GM12878 (cell line): ENCODE measurements around the gene ENAH. TPM values are rescaled to one million over a fixed set of nuclear protein-coding genes. Genes with fewer than 3 reads are reported as not detected.

ENCODE experiments used
- ATAC-seq: fragments of 200-7000 bp; cut with Tn5 transposase; 3 replicates; pipeline ENCODE4 v1.9.1; 2020; ENCODE audit warnings: mild to moderate bottlenecking, moderate library complexity
- BruUV-seq: library from RNA; stranded (reverse); fragments of 400-500 nt; replicated peaks from 2 replicates; lab custom pipeline; 2021; lab: Mats Ljungman, UMichigan
- CTCF ChIA-PET: fragments of 300-600 bp; sonication (Branson Sonifier 250); formaldehyde crosslinking; extraction: SDS; loops from one replicate; lab custom pipeline; 2021; ENCODE audit warnings: inconsistent platforms; lab: Yijun Ruan, JAX
- POLR2A ChIA-PET: fragments of 350-600 bp; formaldehyde crosslinking; extraction: SDS; loops from one replicate; lab custom pipeline; 2021; ENCODE audit warnings: inconsistent platforms; lab: Charles Lee
- RAD21 ChIA-PET: fragments of 300-600 bp; sonication (Branson Sonifier 250); formaldehyde crosslinking; loops from one replicate; lab custom pipeline; 2023; ENCODE audit warnings: antibody characterized with exemption; ENCODE audit not compliant: unreplicated experiment; lab: Charles Lee
- SMC1A ChIA-PET: fragments of 300-600 bp; sonication (Branson Sonifier 250); formaldehyde crosslinking; loops from one replicate; lab custom pipeline; 2023; ENCODE audit not compliant: unreplicated experiment, uncharacterized antibody; lab: Charles Lee
- DNase-seq: peaks from one replicate; pipeline ENCODE4 v3.0.0-alpha.2; 2011; ENCODE audit warnings: low read depth, low spot score
- FAIRE-seq: peaks from 3 replicates; lab custom pipeline; 2011; peaks lifted over from hg19 to GRCh38; lab: Jason Lieb, UNC
- H2AFZ ChIP-seq: 2 replicates; pipeline ENCODE4 v1.6.0; 2011; ENCODE audit warnings: low read depth, low read length, control low read depth; ENCODE audit not compliant: control insufficient read depth
- H3K27ac ChIP-seq: 2 replicates; pipeline ENCODE4 v1.5.1; 2011; ENCODE audit warnings: control low read depth; ENCODE audit not compliant: control insufficient read depth, insufficient read depth
- H3K27me3 ChIP-seq, 2 experiments: replicated peaks in 1 of 2; 2 replicates each; pipeline versions ENCODE4 v1.6.0 to v1.6.1; 2011; ENCODE audit warnings: low read length in 1 of 2; ENCODE audit not compliant: control insufficient read depth in 2 of 2, insufficient read depth in 2 of 2
- H3K36me3 ChIP-seq, 2 experiments: 2 replicates each; pipeline ENCODE4 v1.5.1; 2011; ENCODE audit warnings: low read length in 1 of 2; ENCODE audit not compliant: control insufficient read depth in 2 of 2, insufficient read depth in 2 of 2
- H3K4me1 ChIP-seq: 2 replicates; pipeline ENCODE4 v1.6.1; 2011; ENCODE audit warnings: mild to moderate bottlenecking, low read length, moderate library complexity, mixed read lengths; ENCODE audit not compliant: control insufficient read depth, insufficient read depth
- H3K4me2 ChIP-seq: 2 replicates; pipeline ENCODE4 v1.6.0; 2011; ENCODE audit warnings: control low read depth; ENCODE audit not compliant: control insufficient read depth, insufficient read depth
- H3K4me3 ChIP-seq: fragments of 200-600 bp; sonication (generic); 2 replicates; pipeline ENCODE4 v1.5.1; 2016
- H3K79me2 ChIP-seq: 2 replicates; pipeline ENCODE4 v1.6.0; 2011; ENCODE audit warnings: low read length; ENCODE audit not compliant: control insufficient read depth, insufficient read depth
- H3K9ac ChIP-seq: 2 replicates; pipeline ENCODE4 v1.8.0; 2011; ENCODE audit warnings: low read length, control low read depth, mixed read lengths; ENCODE audit not compliant: control insufficient read depth, insufficient read depth
- H3K9me3 ChIP-seq: replicated peaks from 3 replicates; pipeline ENCODE4 v1.5.1; 2011; ENCODE audit warnings: mild to moderate bottlenecking, low read length; ENCODE audit not compliant: control insufficient read depth, insufficient read depth
- H4K20me1 ChIP-seq: 2 replicates; pipeline ENCODE4 v1.6.0; 2011; ENCODE audit not compliant: control insufficient read depth, insufficient read depth
- EP300 ChIP-seq, 2 experiments: fragments of 150-350 bp in 1 of 2; IDR thresholded peaks; 2 replicates each; pipeline ENCODE4 v1.6.1; 2011 to 2012; ENCODE audit warnings: low read depth in 2 of 2, low read length in 2 of 2, borderline replicate concordance in 1 of 2, improper control_type of control experiment in 1 of 2, inconsistent platforms in 1 of 2; ENCODE audit not compliant: control insufficient read depth in 1 of 2
- MYB ChIP-seq: fragments of 150-350 bp; IDR thresholded peaks from 2 replicates; pipeline ENCODE4 v1.6.1; 2014; ENCODE audit warnings: mild to moderate bottlenecking, low read depth, low read length, borderline replicate concordance
- SMAD1 ChIP-seq: fragments of 450-650 bp; IDR thresholded peaks from 2 replicates; pipeline ENCODE4 v1.6.1; 2018; ENCODE audit warnings: mild to moderate bottlenecking, low read depth; ENCODE audit not compliant: partially characterized antibody
- SP1 ChIP-seq: IDR thresholded peaks from one replicate; pipeline ENCODE4 v1.6.1; 2011; ENCODE audit warnings: low read depth, low read length
- TAF1 ChIP-seq: IDR thresholded peaks from 2 replicates; pipeline ENCODE4 v1.6.1; 2011; ENCODE audit warnings: mild to moderate bottlenecking, low read depth, low read length, borderline replicate concordance
- ZNF207 ChIP-seq: fragments of 450-650 bp; IDR thresholded peaks from 2 replicates; pipeline ENCODE4 v1.6.1; 2014; ENCODE audit warnings: antibody characterized with exemption, mild to moderate bottlenecking, borderline replicate concordance
- ZNF384 ChIP-seq: IDR thresholded peaks from 2 replicates; pipeline ENCODE4 v1.6.1; 2012; ENCODE audit warnings: low read depth, mild to moderate bottlenecking, low read length, improper control_type of control experiment, borderline replicate concordance
- whole genome bisulfite sequencing: methylation state at CpG from one replicate; pipeline ENCODE4 v1.1.6; 2016; ENCODE audit warnings: low lambda C conversion rate; ENCODE audit not compliant: insufficient replicate concordance, insufficient coverage; ENCODE audit errors: missing lambda C conversion rate; 5-methylcytosine and 5-hydroxymethylcytosine counted together
- in situ Hi-C: fragments of 300-500 bp; cut with MboI; formaldehyde crosslinking; loops from 9 replicates; pipeline ENCODE4 v1.14.3; 2018; ENCODE audit warnings: mixed read lengths
- intact Hi-C: fragments of 100-400 bp; cut with micrococcal nuclease; formaldehyde crosslinking; loops from one replicate; pipeline ENCODE4 v1.14.2; 2022; ENCODE audit not compliant: unreplicated experiment
- polyA plus RNA-seq, 11 experiments: library from polyadenylated mRNA; depleted of rRNA in 4 of 11; unstranded in 6 of 11; stranded (reverse) in 5 of 11; fragments of >200 nt; fragmentation: Nextera tagmentation in 4 of 11; fragmentation: Illumina TruSeq in 1 of 11; extraction: Ambion mirVana in 4 of 11; extraction: Trizol in 1 of 11; gene quantifications; 1 replicate in 1 of 11; 2 replicates in 10 of 11; pipeline versions ENCODE4 v1.2.1 to v1.2.3, GENCODE V29; 2011 to 2016; ENCODE audit warnings: inconsistent platforms in 2 of 11, missing spikeins in 2 of 11, low read depth in 1 of 11
- total RNA-seq, 4 experiments: library from RNA; depleted of rRNA in 3 of 4; stranded (reverse); fragments of >200 nt in 3 of 4; fragmentation: Illumina TruSeq in 1 of 4; extraction: Trizol in 1 of 4; gene quantifications; 2 replicates each; pipeline versions ENCODE4 v1.2.1 to v1.2.3, GENCODE V29; 2013 to 2021
- TF ChIP-seq, protein P1 (sequence below): IDR thresholded peaks from 2 replicates; pipeline ENCODE4 v1.6.1; 2012; ENCODE audit warnings: low read depth, low read length, improper control_type of control experiment
- TF ChIP-seq, protein P2 (sequence below): fragments of 450-650 bp; IDR thresholded peaks from 2 replicates; pipeline ENCODE4 v1.6.1; 2017; ENCODE audit warnings: borderline replicate concordance

ENAH gene
- total and polyA plus RNA-seq, 10 of the 15 experiments (the other 5 are each of a cell fraction or from before 2014, with no cell fraction given) = under 0.01 to 0.62 (median 0.06) TPM; not detected in 5

DNA sequence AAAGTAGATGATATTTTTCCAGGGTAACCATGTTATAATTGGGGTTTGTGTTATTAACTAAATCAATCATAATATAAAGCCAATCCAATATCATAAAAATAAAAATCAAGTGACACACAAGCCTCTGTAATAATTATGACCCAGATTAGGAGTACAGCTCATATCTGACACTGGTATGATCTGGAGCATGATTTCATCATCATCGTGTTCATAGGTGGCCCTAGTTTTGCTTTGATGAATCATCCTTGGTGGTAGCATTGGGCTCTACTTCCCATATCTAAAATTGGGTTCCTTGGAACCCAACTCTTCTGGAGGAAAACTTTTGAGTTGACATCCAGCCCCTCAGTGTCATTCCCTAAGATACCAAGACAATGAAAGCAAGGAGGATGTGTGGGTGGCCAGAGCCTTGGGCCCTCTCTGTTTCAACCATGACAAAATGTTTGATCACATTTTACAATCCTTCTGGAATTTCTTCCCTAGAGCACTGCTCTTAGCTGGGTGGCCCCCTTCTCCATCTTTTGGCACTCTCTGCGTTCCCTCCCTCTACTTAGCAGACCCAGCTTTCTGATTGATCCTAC lies 37.0 kb upstream of the ENAH start (continued):
- TF ChIP-seq, protein P1, sequence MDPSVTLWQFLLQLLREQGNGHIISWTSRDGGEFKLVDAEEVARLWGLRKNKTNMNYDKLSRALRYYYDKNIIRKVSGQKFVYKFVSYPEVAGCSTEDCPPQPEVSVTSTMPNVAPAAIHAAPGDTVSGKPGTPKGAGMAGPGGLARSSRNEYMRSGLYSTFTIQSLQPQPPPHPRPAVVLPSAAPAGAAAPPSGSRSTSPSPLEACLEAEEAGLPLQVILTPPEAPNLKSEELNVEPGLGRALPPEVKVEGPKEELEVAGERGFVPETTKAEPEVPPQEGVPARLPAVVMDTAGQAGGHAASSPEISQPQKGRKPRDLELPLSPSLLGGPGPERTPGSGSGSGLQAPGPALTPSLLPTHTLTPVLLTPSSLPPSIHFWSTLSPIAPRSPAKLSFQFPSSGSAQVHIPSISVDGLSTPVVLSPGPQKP = no peak
- TF ChIP-seq, all 136 proteins: peak for 0

DNA sequence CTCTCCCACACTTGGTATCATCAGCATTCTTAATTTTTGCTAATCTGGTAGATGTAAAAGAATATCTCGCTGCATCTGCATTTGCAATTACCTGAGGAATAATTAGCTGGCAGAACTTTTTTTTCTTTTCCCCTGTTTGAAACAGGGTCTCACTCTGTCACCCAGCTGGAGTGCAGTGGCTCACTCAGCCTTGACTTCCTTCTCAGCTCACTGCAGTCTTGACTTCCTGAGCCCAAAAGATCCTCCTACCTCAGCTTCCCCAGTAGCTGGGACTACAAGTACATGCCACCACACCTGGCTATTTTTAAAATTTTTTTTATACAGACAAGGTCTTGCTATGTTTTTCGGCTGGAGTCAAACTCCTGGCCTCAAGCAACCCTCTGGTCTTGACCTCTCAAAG lies 35.4 kb upstream of the ENAH start:
- ChIA-PET POLR2A (no interaction called here), SMC1A (no interaction called here)
- H3K4me1 ChIP-seq = no peaks in the 10 kb centered on the region
- no peak overlapping the region for H3K4me3 ChIP-seq
- no TSS peak for BruUV-seq
- H2AFZ ChIP-seq = no peak overlapping the region
- no peaks in the 10 kb centered on the region for H4K20me1 ChIP-seq
- intact Hi-C loops (no loop called here), in situ Hi-C loops (no loop called here)
- no peaks in the 10 kb centered on the region for H3K79me2 ChIP-seq
- no peak for ATAC-seq
- FAIRE-seq = no peak
- no peaks in the 10 kb centered on the region for H3K36me3 ChIP-seq
- DNase-seq = no peak
- peaks cover 0 to 2% of the 10 kb centered on the region in 2 experiments; a peak in 1 of 4 replicates for H3K27me3 ChIP-seq
- TF ChIP-seq SMAD1 = no peak
- TF ChIP-seq EP300 (IDR thresholded peaks at IDR 0.05; ENCODE audit: borderline replicate concordance in 1 of 2, control insufficient read depth in 1 of 2, low read depth in 2 of 2, low read length in 2 of 2) = no peak
- TF ChIP-seq ZNF207 = no peak
- no peak for TF ChIP-seq SP1
- no peak for TF ChIP-seq TAF1
- no peak for TF ChIP-seq MYB
- TF ChIP-seq ZNF384 = no peak
- TF ChIP-seq, protein P2, sequence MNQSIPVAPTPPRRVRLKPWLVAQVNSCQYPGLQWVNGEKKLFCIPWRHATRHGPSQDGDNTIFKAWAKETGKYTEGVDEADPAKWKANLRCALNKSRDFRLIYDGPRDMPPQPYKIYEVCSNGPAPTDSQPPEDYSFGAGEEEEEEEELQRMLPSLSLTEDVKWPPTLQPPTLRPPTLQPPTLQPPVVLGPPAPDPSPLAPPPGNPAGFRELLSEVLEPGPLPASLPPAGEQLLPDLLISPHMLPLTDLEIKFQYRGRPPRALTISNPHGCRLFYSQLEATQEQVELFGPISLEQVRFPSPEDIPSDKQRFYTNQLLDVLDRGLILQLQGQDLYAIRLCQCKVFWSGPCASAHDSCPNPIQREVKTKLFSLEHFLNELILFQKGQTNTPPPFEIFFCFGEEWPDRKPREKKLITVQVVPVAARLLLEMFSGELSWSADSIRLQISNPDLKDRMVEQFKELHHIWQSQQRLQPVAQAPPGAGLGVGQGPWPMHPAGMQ = no peak
- TF ChIP-seq, all 136 proteins: peak for 0
- Histone ChIP-seq H3K9me3 (no peaks in the 10 kb centered on the region), H3K9ac (no peak overlapping the region), H3K27ac (no peak overlapping the region), H3K4me2 (no peak overlapping the region)
- ChIA-PET CTCF (interaction anchor here (0.6 to 0.7 kb wide), 2 partner anchors 12 to 136 kb away, joined by 3 read pairs; no protein-coding TSS in a partner anchor), RAD21 (no interaction called here)
- WGBS = 0% methylated on average over 2 of the region's 2 CpGs
